Subcutaneous adipose tissue (tissue), 4 donors: ENCODE results near the gene SH3GL3. TPM values are rescaled to one million over a fixed set of nuclear protein-coding genes. Genes with fewer than 3 reads are reported as not detected.

Source experiments
- total RNA-seq, 4 donors: library from RNA; depleted of rRNA; stranded (reverse); fragments of >200 nt; gene quantifications; one replicate each; pipeline ENCODE4 v1.1.0, GENCODE V29; 2016
- TF ChIP-seq, protein P1 (sequence below): fragments of 450-650 bp; IDR thresholded peaks from one replicate; pipeline ENCODE4 v1.5.1; 2016; ENCODE audit warnings: low read depth, mild to moderate bottlenecking, control low read depth, antibody characterized with exemption, moderate library complexity

Gene SH3GL3
- total RNA-seq, 4 donors from 2014 or later = not detected

DNA sequence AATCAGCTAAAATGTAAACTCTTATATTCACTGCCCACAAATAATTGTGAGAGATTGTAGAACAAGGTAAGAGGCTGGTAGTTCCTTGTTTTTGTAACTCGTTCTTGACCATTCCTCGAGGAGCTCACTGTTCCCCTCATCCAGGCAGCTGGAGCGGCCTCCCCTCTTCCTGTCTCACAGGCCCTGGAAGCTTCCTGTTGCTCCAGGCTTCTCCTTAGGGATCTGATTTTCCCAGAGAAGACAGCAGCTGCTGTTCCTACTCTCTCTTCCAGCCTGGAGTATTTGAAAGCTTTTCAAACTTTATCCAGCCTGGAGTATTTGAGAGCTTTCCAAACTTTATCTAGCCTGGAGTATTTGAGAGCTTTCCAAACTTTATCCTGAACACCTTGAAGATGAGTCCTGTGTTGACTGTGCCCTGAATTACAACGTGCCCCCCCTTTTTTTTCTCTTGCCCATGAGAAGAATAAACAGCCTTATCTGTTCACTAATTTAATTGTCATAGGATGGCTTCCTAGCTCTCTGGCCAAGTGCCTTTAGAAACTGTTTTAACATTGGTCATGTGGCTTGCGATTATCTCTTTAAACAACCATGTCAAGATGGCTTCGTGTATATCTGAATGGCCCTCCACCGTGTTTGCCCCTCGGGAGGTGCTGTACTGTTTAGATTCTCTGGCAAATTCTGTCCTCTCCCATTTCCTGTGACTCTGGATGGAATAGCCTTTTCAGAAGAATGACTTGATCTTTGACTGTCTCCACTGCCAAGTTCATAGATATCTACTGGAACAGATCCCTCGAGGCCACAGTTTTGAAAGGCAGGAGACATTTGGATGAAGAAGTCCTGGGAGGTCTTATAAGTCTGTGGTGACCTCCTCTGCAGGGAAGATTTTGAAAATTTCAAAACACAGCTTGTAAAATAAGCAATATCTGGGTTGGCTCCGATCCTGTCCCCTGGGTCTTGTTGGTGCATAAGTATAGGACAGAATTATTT is 211.6 kb downstream of the SH3GL3 start:
- TF ChIP-seq, protein P1, sequence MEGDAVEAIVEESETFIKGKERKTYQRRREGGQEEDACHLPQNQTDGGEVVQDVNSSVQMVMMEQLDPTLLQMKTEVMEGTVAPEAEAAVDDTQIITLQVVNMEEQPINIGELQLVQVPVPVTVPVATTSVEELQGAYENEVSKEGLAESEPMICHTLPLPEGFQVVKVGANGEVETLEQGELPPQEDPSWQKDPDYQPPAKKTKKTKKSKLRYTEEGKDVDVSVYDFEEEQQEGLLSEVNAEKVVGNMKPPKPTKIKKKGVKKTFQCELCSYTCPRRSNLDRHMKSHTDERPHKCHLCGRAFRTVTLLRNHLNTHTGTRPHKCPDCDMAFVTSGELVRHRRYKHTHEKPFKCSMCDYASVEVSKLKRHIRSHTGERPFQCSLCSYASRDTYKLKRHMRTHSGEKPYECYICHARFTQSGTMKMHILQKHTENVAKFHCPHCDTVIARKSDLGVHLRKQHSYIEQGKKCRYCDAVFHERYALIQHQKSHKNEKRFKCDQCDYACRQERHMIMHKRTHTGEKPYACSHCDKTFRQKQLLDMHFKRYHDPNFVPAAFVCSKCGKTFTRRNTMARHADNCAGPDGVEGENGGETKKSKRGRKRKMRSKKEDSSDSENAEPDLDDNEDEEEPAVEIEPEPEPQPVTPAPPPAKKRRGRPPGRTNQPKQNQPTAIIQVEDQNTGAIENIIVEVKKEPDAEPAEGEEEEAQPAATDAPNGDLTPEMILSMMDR = no peak

- TF ChIP-seq, protein P1 = no peak
Measured at GRCh38 chr15:83659417-83659812, 212.3 kb downstream of the SH3GL3 start.

DNA sequence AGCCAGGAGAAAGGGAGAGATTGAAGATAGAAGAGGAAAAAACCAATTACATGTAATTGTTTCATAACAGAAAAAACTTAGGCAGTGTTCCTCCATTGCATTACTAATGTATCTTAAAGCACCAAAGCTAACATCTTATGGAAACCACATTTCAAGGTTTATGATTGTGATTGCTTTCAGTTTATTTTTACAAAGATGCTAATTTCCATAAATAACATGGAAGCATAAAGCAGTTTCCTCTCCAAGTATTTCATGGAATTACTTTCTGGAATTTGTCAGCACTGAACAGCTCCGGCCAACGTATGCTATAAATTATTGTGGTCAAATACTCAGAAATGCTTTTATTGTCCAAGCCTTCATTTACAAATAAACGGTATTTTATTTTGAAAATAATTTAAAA is 218.3 kb downstream of the SH3GL3 start:
- TF ChIP-seq, protein P1 = no peak

Other genes starting within 250 kb of the SH3GL3 start
- 10 to 100 TPM; 17.7 to 32.2 (median 29.4) TPM for gene HDGFL3, start 239.5 kb upstream of the SH3GL3 start, total RNA-seq
- gene BNC1, start 162.7 kb upstream of the SH3GL3 start, total RNA-seq = 1 to 10 TPM in 1 of 4 donors, under 1 TPM in 2, not detected in 1; 0.34 to 1.5 (median 0.44) TPM
- 1 to 10 TPM; 1.5 to 4.0 (median 2.3) TPM for gene ADAMTSL3, start 206.8 kb downstream of the SH3GL3 start, total RNA-seq